LNCAP (cell line): Measurements from ENCODE around the gene JAK1.

Source experiments
- CTCF ChIP-seq: fragments of 450-650 bp; IDR thresholded peaks from 2 replicates; pipeline ENCODE4 v1.5.1; 2017; ENCODE audit warnings: mild to moderate bottlenecking

JAK1 gene

GRCh38 chr1:64934115-64934877 is 32.1 kb downstream of the JAK1 start:
- no peak for TF ChIP-seq CTCF

DNA sequence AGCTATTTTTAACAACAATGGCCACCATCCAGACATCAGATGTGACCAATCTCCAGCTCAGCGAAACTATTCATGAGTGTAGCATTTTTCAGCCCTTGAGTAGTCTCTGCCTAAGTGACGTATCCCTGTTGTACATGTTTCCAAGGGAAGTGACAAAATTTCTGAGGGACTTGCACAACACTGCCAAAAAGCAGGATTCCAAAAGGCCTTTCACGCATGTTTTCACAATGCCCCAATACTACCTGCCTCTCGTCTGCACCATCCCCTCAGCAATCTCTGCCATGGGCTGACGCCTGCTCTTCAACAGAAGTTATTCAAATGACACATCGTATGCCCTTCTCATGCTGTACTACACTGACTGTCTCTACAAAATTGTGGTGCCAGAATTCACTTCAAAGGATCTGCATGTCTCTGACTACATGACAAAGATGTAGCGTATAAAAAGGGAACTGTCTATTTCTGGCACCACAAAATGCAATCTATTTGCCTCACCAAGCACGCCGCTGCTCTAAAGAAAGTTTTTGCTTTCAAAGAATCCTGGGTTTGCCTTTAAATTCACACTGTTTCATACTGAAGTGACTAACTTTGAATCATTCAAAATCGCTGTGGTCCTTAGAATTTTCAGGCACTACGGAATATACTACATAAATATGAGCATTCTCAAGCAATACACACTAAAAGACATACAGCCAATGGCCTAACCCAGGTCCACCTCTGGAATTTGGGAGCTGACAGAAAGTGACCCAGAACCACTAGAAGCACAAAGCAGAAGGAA is 32.9 kb downstream of the JAK1 start:
- no peak for TF ChIP-seq CTCF

DNA sequence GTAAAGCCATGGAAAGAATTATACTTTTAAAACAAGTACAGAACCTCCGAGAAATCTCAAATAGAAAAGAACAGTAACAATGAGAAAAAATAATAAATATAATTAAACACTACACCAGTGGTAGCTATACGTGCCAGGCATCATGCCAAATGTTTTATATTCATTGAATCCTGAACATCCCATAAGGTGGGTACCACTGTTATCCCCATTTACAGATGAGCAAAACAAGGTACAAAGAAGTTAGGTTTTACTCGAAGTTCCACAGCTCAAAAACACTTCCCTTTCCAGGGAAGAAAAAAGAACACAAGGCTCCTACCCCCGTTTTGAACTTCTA is 33.4 kb downstream of the JAK1 start:
- TF ChIP-seq CTCF: no peak

DNA sequence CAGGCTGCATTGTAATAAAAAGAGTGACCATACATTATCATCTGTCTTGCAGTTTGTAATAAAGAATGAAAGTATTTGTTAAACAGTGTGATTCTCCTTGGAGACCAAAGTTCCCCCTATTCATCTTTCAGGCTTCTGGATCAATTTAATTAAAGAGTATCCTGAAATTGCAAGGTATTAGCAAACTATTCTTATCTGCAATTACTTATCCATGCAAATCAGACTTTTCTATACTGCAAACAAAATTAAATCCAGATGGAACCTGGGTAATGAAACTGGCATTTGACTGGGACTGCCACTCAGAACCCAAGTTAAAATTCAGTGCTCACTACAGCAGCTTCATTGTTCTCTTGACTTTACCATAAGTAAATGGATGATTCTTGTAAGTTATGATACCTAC is 37.1 kb downstream of the JAK1 start:
- no peak for TF ChIP-seq CTCF

GRCh38 chr1:64928325-64928724 is 38.0 kb downstream of the JAK1 start:
- TF ChIP-seq CTCF: no peak

DNA sequence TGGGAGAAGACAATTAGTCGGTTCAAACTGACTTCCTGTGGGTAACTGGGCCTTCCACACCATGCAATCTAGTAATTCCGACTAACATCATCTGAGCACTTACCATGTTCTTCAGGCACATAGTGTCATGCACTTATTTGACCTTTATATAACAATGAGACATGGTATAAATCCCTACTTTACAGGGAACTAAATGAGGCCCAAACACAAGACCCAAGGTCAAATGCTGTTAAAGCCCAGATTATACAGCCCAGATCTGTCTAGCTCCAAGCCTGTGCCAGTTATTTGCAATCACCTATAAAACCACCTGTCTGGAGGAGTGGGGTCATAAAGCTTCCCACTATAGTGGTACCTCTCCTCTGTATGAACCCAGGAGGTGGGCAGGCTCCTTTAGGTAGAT is 40.8 kb downstream of the JAK1 start:
- no peak for TF ChIP-seq CTCF

- no peak for TF ChIP-seq CTCF
Observed at GRCh38 chr1:64923294-64923718, 43.0 kb downstream of the JAK1 start.
